H1 (cell line): ENCODE results near the gene TTLL5. TPM values are rescaled to one million over a fixed set of nuclear protein-coding genes. Genes with fewer than 3 reads are reported as not detected.

Experiments used
- ATF2 ChIP-seq: IDR thresholded peaks from 2 replicates; pipeline ENCODE4 v1.6.1; 2012; ENCODE audit warnings: low read length, inconsistent platforms
- ATF3 ChIP-seq: IDR thresholded peaks from 2 replicates; pipeline ENCODE4 v1.6.1; 2011; ENCODE audit warnings: low read depth, mild to moderate bottlenecking, low read length; ENCODE audit not compliant: insufficient read depth
- CHD7 ChIP-seq: fragments of 300-600 bp; sonication (generic); IDR thresholded peaks from 2 replicates; pipeline ENCODE4 v1.7.1; 2012; ENCODE audit warnings: low read length, moderate library complexity, mild to moderate bottlenecking, inconsistent platforms; ENCODE audit not compliant: insufficient replicate concordance
- NRF1 ChIP-seq: IDR thresholded peaks from 2 replicates; pipeline ENCODE4 v1.6.1; 2011; ENCODE audit warnings: mild to moderate bottlenecking, low read depth, low read length, improper control_type of control experiment
- RFX5 ChIP-seq: IDR thresholded peaks from 2 replicates; pipeline ENCODE4 v1.6.1; 2011; ENCODE audit warnings: low read depth, low read length, improper control_type of control experiment, borderline replicate concordance
- SP4 ChIP-seq: IDR thresholded peaks from 2 replicates; pipeline ENCODE4 v1.6.1; 2012; ENCODE audit warnings: low read length, inconsistent platforms
- SRF ChIP-seq: IDR thresholded peaks from 2 replicates; pipeline ENCODE4 v1.6.1; 2011; ENCODE audit warnings: mild to moderate bottlenecking, low read depth, low read length, moderate library complexity
- TBP ChIP-seq: IDR thresholded peaks from 2 replicates; pipeline ENCODE4 v1.6.1; 2011; ENCODE audit warnings: low read depth, low read length, improper control_type of control experiment
- TCF12 ChIP-seq: IDR thresholded peaks from 2 replicates; pipeline ENCODE4 v1.6.1; 2011; ENCODE audit warnings: low read depth, mild to moderate bottlenecking, low read length
- YY1 ChIP-seq: IDR thresholded peaks from 2 replicates; pipeline ENCODE4 v1.6.1; 2011; ENCODE audit warnings: low read depth, mild to moderate bottlenecking, low read length
- polyA plus RNA-seq, 7 experiments: library from polyadenylated mRNA; depleted of rRNA in 3 of 7; stranded (reverse) in 5 of 7; unstranded in 2 of 7; fragments of >200 nt in 5 of 7; fragments of 200-250 nt in 2 of 7; gene quantifications; 1 replicate in 5 of 7; 2 replicates in 1 of 7; 4 replicates in 1 of 7; pipeline versions ENCODE4 v1.2.1 to v1.2.3, GENCODE V29; 2011 to 2013; ENCODE audit warnings: missing spikeins in 2 of 7, mixed read lengths in 2 of 7
- total RNA-seq: library from RNA; stranded (reverse); fragmentation: NEBNext Ultra II Directional; extraction: Animal tissue kit (Norgen Biotek cat#: 25700); gene quantifications from 2 replicates; pipeline ENCODE4 v1.2.1, GENCODE V29; 2021

The TTLL5 gene
- total and polyA plus RNA-seq, 2 of the 8 experiments (the other 6 are each of a cell fraction or from before 2014, with no cell fraction given), result 16.1 to 45.9 TPM

- no peak for TF ChIP-seq CHD7
- TF ChIP-seq NRF1, result no peak
- TF ChIP-seq TCF12, result no peak
- TF ChIP-seq TBP, result no peak
- no peak for TF ChIP-seq SRF
- TF ChIP-seq ATF3, result no peak
- TF ChIP-seq RFX5, result no peak
- no peak for TF ChIP-seq SP4
- no peak for TF ChIP-seq ATF2
- no peak for TF ChIP-seq YY1
Measured at GRCh38 chr14:75911883-75912282, 250.8 kb downstream of the TTLL5 start (continued).
